Uterus (tissue), 4 donors: ENCODE data around the gene ZNF423. TPM values are rescaled to one million over a fixed set of nuclear protein-coding genes. Genes with fewer than 3 reads are reported as not detected.

Experiments used
- DNase-seq, 2 donors: peaks; one replicate each; pipeline ENCODE4 v3.0.0-alpha.2; 2019 to 2020
- H3K27ac ChIP-seq, 2 donors: fragments of 200-600 bp; sonication (generic); 1 replicate in 1 of 2; 2 replicates in 1 of 2; pipeline ENCODE4 v1.5.1; 2016 to 2018
- H3K27me3 ChIP-seq, 2 donors: fragments of 200-600 bp; sonication (generic); one replicate each; pipeline ENCODE4 v1.5.1; 2018 to 2019; ENCODE audit warnings: control low read depth in 1 of 2
- H3K36me3 ChIP-seq, 2 donors: fragments of 200-600 bp; sonication (generic); one replicate each; pipeline ENCODE4 v1.5.1; 2019; ENCODE audit warnings: control low read depth in 1 of 2
- H3K4me1 ChIP-seq, 2 donors: fragments of 200-600 bp; sonication (generic); one replicate each; pipeline ENCODE4 v1.5.1; 2018 to 2019; ENCODE audit warnings: control low read depth in 1 of 2
- H3K4me3 ChIP-seq, 2 donors: fragments of 200-600 bp; sonication (generic); 1 replicate in 1 of 2; 2 replicates in 1 of 2; pipeline ENCODE4 v1.5.1; 2018 to 2019; ENCODE audit warnings: mild to moderate bottlenecking in 1 of 2
- H3K9me3 ChIP-seq, 2 donors: fragments of 200-600 bp; sonication (generic); one replicate each; pipeline ENCODE4 v1.5.1; 2019; ENCODE audit warnings: control low read depth in 1 of 2
- CTCF ChIP-seq, 4 experiments: fragments of 200-600 bp in 2 of 4; fragments of 450-650 bp in 2 of 4; sonication (generic) in 2 of 4; IDR thresholded peaks; one replicate each; pipeline ENCODE4 v1.5.1; 2016 to 2019; ENCODE audit warnings: antibody characterized with exemption in 4 of 4, mild to moderate bottlenecking in 2 of 4, moderate library complexity in 1 of 4
- POLR2A ChIP-seq, 2 donors: fragments of 450-650 bp; IDR thresholded peaks; one replicate each; pipeline ENCODE4 v1.6.1; 2016; ENCODE audit warnings: antibody characterized with exemption in 2 of 2, mild to moderate bottlenecking in 1 of 2, moderate library complexity in 1 of 2
- intact Hi-C: fragments of 100-400 bp; cut with DNase I; formaldehyde crosslinking; loops from one replicate; pipeline ENCODE4 v1.15.1; 2023; ENCODE audit warnings: low total_unique reads
- total RNA-seq, 4 donors: library from RNA; depleted of rRNA in 3 of 4; stranded (reverse); fragments of >200 nt in 3 of 4; gene quantifications; one replicate each; pipeline versions ENCODE4 v1.1.0 to v1.2.4, GENCODE V29; 2014 to 2023
- donor health status: DM: yes; HTN: yes; CAD: no.

The ZNF423 gene
- total RNA-seq, 4 donors from 2014 or later = 7.1 to 33.5 (median 14.7) TPM

- Histone ChIP-seq H3K36me3 (no peaks in the 10 kb centered on the region), H3K4me1 (peaks cover 0 to 21% of the 10 kb centered on the region in 2 donors), H3K27me3 (no peaks in the 10 kb centered on the region), H3K27ac (peak overlapping the region; percentile 79), H3K9me3 (no peaks in the 10 kb centered on the region), H3K4me3 (no peak overlapping the region)
- peak in 1 of 2 donors; percentile 35 for DNase-seq
- no peak for TF ChIP-seq CTCF (IDR thresholded peaks at IDR 0.05)
- no peak for TF ChIP-seq POLR2A (IDR thresholded peaks at IDR 0.05)
- intact Hi-C loops = no loop called here
Measured at GRCh38 chr16:49833796-49834530, 21.9 kb downstream of the ZNF423 start.

- intact Hi-C loops = no loop called here
- H3K4me1 ChIP-seq = peaks cover 0 to 16% of the 10 kb centered on the region in 2 donors
- peak overlapping the region; percentile 79 for H3K27ac ChIP-seq
- H3K9me3 ChIP-seq = no peaks in the 10 kb centered on the region
- H3K36me3 ChIP-seq = no peaks in the 10 kb centered on the region
- TF ChIP-seq POLR2A (IDR thresholded peaks at IDR 0.05) (no peak), CTCF (IDR thresholded peaks at IDR 0.05) (no peak)
- H3K27me3 ChIP-seq = no peaks in the 10 kb centered on the region
- H3K4me3 ChIP-seq = no peak overlapping the region
- DNase-seq = peak; percentile 74 to 76
Measured at GRCh38 chr16:49833085-49833484, 22.8 kb downstream of the ZNF423 start.

- Histone ChIP-seq H3K4me1 (peaks cover 0 to 16% of the 10 kb centered on the region in 2 donors), H3K36me3 (no peaks in the 10 kb centered on the region), H3K9me3 (no peaks in the 10 kb centered on the region), H3K4me3 (no peak overlapping the region), H3K27me3 (no peaks in the 10 kb centered on the region), H3K27ac (peak overlapping the region; percentile 79)
- TF ChIP-seq POLR2A (IDR thresholded peaks at IDR 0.05) (no peak), CTCF (IDR thresholded peaks at IDR 0.05) (no peak)
- DNase-seq = no peak
- intact Hi-C loops = no loop called here
Measured at GRCh38 chr16:49832177-49832576, 23.7 kb downstream of the ZNF423 start.

- H3K4me3 ChIP-seq = no peak overlapping the region
- no peak for TF ChIP-seq CTCF (IDR thresholded peaks at IDR 0.05)
- no peak for TF ChIP-seq POLR2A (IDR thresholded peaks at IDR 0.05)
- H3K27me3 ChIP-seq = no peaks in the 10 kb centered on the region
- no peaks in the 10 kb centered on the region for H3K9me3 ChIP-seq
- peaks cover 0 to 16% of the 10 kb centered on the region in 2 donors for H3K4me1 ChIP-seq
- H3K27ac ChIP-seq = no peak overlapping the region
- DNase-seq = no peak
- intact Hi-C loops = no loop called here
- no peaks in the 10 kb centered on the region for H3K36me3 ChIP-seq
Measured at GRCh38 chr16:49830873-49831272, 25.0 kb downstream of the ZNF423 start.

- TF ChIP-seq CTCF (IDR thresholded peaks at IDR 0.05) = no peak
- no peak for DNase-seq
- Histone ChIP-seq H3K4me3 (no peak overlapping the region), H3K4me1 (peaks cover 0 to 1% of the 10 kb centered on the region in 2 donors), H3K27ac (peak overlapping the region; percentile 44 to 51), H3K27me3 (no peaks in the 10 kb centered on the region), H3K9me3 (no peaks in the 10 kb centered on the region), H3K36me3 (no peaks in the 10 kb centered on the region)
- intact Hi-C loops = no loop called here
Measured at GRCh38 chr16:49828533-49829267, 27.2 kb downstream of the ZNF423 start.
